Ishikawa (cell line): Measurements from ENCODE around the gene TRIOBP.
A peak's percentile ranks its signal among the peaks of the same experiment; 100 is the strongest.

Experiments
- CEBPB ChIP-seq: IDR thresholded peaks from 2 replicates; pipeline ENCODE4 v1.6.1; 2012
- CREB1 ChIP-seq: IDR thresholded peaks from 2 replicates; pipeline ENCODE4 v1.6.1; 2012; ENCODE audit warnings: low read depth
- EGR1 ChIP-seq: IDR thresholded peaks from 2 replicates; pipeline ENCODE4 v1.6.1; 2012
- EP300 ChIP-seq: IDR thresholded peaks from 2 replicates; pipeline ENCODE4 v1.6.1; 2012; ENCODE audit warnings: borderline replicate concordance
- FOXM1 ChIP-seq: IDR thresholded peaks from 2 replicates; pipeline ENCODE4 v1.6.1; 2012; ENCODE audit warnings: low read depth, borderline replicate concordance
- MAX ChIP-seq: IDR thresholded peaks from 2 replicates; pipeline ENCODE4 v1.6.1; 2012
- NFIC ChIP-seq: IDR thresholded peaks from 2 replicates; pipeline ENCODE4 v1.6.1; 2012
- RAD21 ChIP-seq: IDR thresholded peaks from 2 replicates; pipeline ENCODE4 v1.6.1; 2012; ENCODE audit warnings: low read depth
- REST ChIP-seq: IDR thresholded peaks from 2 replicates; pipeline ENCODE4 v1.6.1; 2012; ENCODE audit warnings: low read depth, mild to moderate bottlenecking
- TAF1 ChIP-seq: IDR thresholded peaks from 2 replicates; pipeline ENCODE4 v1.6.1; 2012; ENCODE audit warnings: low read depth, mild to moderate bottlenecking
- TCF12 ChIP-seq: IDR thresholded peaks from 2 replicates; pipeline ENCODE4 v1.6.1; 2012; ENCODE audit warnings: low read depth
- TEAD4 ChIP-seq: IDR thresholded peaks from 2 replicates; pipeline ENCODE4 v1.6.1; 2012
- USF1 ChIP-seq: IDR thresholded peaks from 2 replicates; pipeline ENCODE4 v1.6.1; 2012
- YY1 ChIP-seq: IDR thresholded peaks from 2 replicates; pipeline ENCODE4 v1.6.1; 2012; ENCODE audit warnings: low read depth
- ZBTB7A ChIP-seq: IDR thresholded peaks from 2 replicates; pipeline ENCODE4 v1.6.1; 2012; ENCODE audit warnings: low read depth

TRIOBP gene

GRCh38 chr22:37681001-37681424 lies 15.8 kb upstream of the TRIOBP start:
- TF ChIP-seq TAF1 (no peak), TEAD4 (no peak), USF1 (no peak), EP300 (no peak), REST (no peak), NFIC (no peak), FOXM1 (no peak), CREB1 (no peak)

DNA sequence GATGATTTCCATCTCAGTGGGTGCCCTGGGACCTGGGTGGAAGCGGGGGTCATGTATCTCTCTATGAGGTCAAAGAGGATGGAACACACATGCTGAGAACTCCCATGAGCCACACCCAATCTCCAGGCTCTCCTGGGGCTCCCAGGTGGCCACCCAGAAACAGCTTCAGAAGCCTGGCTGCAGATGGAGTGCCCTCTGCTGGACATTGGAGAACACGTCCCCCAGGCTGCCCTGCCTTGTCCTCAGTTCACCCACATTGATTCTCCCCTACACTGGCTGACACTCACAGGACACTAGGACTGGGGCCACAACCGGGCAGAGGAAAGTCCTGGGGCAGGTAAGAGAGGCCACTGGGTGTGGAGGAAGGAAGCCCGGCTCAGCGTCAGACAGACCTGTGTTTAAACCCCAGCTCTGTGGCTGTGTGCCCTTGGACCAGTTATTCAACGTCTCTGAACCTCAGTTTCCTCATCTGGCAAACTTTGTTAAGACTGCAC lies 15.2 kb upstream of the TRIOBP start:
- TF ChIP-seq ZBTB7A (no peak), RAD21 (peak; percentile 94), REST (no peak), EP300 (no peak), MAX (peak; percentile 30)

DNA sequence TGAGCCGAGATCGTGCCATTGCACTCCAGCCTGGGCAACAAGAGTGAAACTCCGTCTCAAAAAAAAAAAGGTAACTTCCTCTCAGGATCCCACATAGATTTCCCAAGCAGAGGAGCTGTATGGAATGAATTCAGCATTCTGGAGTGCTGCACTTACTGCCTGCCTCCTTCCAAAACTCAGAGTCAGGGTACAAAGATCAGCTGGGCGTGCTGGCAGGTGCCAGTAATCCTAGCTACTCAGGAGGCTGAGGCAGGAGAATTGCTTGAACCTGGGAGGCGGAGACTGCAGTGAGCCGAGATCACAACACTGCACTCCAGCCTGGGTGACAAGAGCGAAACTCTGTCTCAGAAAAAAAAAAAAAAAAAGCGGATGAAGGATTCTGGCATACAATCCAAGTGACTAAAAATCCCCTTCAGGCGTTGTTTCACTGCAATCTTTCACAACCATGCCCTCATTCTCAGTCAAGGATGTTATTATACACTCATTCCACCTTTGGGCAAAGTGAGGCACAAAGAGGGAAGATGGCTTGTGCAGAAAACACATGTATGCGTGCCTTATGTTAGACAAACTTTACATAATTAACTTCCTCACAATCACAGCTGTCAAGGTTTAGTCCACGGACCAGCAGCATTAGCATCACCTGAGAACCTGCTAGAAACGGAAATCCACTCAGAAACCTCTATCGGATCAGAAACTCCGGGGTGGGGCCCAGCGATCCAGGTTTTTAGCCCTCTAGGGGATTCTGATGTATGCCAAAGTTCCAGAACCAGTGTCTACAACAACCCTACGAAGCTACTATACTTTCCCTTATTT lies 11.8 kb upstream of the TRIOBP start:
- no peak for TF ChIP-seq CREB1
- no peak for TF ChIP-seq TAF1
- TF ChIP-seq NFIC, result no peak
- TF ChIP-seq REST, result no peak
- no peak for TF ChIP-seq ZBTB7A
- TF ChIP-seq TCF12, result no peak
- TF ChIP-seq USF1, result no peak
- no peak for TF ChIP-seq EP300

DNA sequence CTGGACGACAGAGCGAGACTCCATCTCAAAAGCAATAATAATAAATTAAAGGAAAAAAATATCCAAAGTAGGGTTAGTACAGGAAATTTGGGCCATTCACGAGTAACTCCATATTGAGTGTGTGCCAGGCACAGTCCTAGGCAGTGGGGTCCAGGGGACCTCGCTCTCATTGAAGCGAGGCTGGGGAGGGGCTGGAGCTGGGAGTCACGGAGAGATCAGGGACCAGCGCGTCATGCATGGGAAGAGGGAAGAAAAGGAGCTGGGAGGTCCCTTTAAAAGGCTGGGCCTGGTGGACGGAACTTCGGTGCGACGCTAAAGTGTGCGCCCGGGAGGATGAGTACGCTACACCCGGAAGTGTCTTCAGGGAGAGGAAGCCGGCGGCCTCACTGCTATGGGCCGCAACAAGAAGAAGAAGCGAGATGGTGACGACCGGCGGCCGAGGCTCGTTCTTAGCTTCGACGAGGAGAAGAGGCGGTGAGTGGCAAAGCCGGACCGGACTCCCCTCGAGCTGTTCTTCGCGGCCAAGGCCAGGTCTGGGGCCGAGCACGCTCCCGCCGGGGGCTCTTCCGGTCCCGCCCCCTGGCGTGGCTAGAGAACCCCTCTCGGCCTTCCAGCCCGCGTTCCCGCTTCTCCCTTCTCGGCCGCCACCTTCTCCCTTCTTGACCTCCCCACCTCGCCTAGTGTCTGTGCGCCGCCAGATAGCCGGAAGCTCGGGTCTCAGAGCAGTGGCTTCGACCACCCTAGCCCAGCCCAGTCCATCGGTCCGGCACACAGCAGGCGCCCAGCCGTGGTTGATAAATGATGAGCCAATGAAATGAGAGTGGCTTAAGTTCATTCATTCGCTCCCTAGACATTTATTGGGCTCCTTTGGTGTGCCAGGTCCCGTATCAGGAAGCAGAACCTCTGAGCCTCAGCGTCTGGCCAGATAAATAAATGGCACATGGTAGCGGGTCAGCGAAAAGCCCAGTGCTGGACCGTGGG lies 10.6 kb upstream of the TRIOBP start, which contains the start of gene NOL12:
TSS of gene NOL12 (plus strand) at position 342 of the 981 bp plus-strand sequence. CDS start at position 392, 50 bp downstream.
- peak; percentile 50; the same call in 1 of the 2 replicates for TF ChIP-seq TCF12
- no peak for TF ChIP-seq FOXM1
- TF ChIP-seq MAX, result peak; percentile 92
- TF ChIP-seq RAD21, result no peak
- peak; percentile 50; the same call in 1 of the 2 replicates for TF ChIP-seq YY1
- TF ChIP-seq EGR1, result no peak
- TF ChIP-seq CREB1, result peak; percentile 55; the same call in 1 of the 2 replicates
- no peak for TF ChIP-seq NFIC
- no peak for TF ChIP-seq ZBTB7A
- no peak for TF ChIP-seq CEBPB
- TF ChIP-seq USF1, result peak; percentile 63
- TF ChIP-seq REST, result no peak
- no peak for TF ChIP-seq TEAD4
- peak; percentile 90 for TF ChIP-seq TAF1
